ENCODE measurements around the gene GRM8.

The GRM8 gene

GRCh38 chr7:126658684-126659083 lies 594.1 kb downstream of the GRM8 start:
- no peak for DNase-seq (ENCODE audit: low spot score)

GRCh38 chr7:126657599-126658358 lies 595.0 kb downstream of the GRM8 start:
- no peak for DNase-seq (ENCODE audit: low spot score)

DNA sequence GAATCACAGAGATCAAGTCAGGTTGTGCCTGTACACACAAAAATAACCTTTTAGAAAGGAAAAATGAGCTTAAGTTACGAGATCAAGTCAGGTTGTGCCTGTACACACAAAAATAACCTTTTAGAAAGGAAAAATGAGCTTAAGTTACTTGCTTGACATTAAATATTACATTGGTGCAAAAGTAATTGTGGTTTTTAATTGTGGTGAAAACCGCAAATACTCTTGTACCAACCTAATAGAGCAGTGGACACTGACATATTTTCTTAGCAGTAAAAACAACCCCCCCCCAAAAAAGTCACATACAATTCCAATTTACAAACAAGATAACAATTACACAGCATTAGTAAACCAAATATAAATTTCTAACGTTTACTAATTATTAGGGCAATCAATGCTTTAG lies 595.6 kb downstream of the GRM8 start:
- DNase-seq (ENCODE audit: low spot score): no peak

- DNase-seq (ENCODE audit: low spot score): no peak
Observed at GRCh38 chr7:126656165-126656564, 596.6 kb downstream of the GRM8 start.

- DNase-seq (ENCODE audit: low spot score): no peak
Observed at GRCh38 chr7:126637538-126637937, 615.2 kb downstream of the GRM8 start.

GRCh38 chr7:126635545-126635944 lies 617.2 kb downstream of the GRM8 start:
- DNase-seq (ENCODE audit: low spot score): no peak

GRCh38 chr7:126608339-126608776 lies 644.4 kb downstream of the GRM8 start:
- no peak for DNase-seq (ENCODE audit: low spot score)

DNA sequence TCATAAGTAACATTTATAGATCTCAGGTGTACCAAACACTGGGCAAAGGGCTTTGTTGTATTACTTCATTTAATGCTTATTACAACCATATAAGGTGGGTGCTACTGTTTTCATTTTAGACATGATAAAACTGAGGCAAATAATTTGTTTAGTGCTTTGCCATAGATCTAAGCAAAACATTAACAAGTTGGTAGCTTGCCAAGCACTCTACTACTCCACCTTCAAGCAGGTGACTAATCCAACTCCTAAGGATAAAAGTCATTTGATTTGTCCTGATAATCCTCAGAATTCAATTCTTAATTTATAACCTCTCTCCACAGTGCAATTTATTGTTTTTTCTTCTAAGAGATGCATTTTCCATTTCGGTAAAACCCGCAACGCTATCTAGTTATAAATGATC lies 646.4 kb downstream of the GRM8 start:
- no peak for DNase-seq (ENCODE audit: low spot score)

- DNase-seq (ENCODE audit: low spot score): no peak
Observed at GRCh38 chr7:126605553-126605952, 647.2 kb downstream of the GRM8 start.

- no peak for DNase-seq (ENCODE audit: low spot score)
Observed at GRCh38 chr7:126605056-126605455, 647.7 kb downstream of the GRM8 start.

DNA sequence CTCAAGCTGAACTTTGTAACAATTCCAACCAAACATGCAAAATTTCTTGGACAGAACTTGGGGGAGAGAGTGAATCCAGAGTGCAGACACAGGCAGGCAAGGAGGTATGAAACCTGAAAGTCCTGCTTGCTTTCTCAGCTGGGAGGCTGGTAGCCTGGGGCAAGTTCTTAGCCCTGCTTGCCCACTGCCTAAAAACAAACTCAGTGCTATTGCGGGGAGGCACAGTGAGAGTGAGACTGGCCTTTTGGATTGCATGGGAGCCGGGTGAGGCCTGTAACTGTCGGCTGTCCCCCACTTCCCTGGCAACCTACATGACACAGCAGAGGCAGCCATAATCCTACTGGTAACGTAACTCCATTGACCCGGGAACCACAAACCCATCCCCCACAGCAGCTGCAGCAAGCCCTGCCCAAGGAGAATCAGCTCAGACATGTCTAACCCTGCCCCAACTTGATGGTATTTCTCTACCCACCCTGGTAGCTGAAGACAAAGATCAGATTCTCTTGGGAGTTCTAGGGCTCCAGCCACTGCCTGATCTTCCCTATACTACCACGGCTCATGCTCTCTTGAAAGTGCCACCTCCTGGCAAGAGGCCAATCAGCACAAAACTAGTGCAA lies 663.6 kb downstream of the GRM8 start:
- DNase-seq (ENCODE audit: low spot score): no peak

GRCh38 chr7:126578338-126578737 lies 674.4 kb downstream of the GRM8 start:
- DNase-seq (ENCODE audit: low spot score): no peak

GRCh38 chr7:126574276-126575250 lies 678.2 kb downstream of the GRM8 start:
- DNase-seq (ENCODE audit: low spot score): no peak

GRCh38 chr7:126570845-126571244 lies 681.9 kb downstream of the GRM8 start:
- no peak for DNase-seq (ENCODE audit: low spot score)

GRCh38 chr7:126569402-126569801 lies 683.3 kb downstream of the GRM8 start:
- DNase-seq (ENCODE audit: low spot score): no peak

GRCh38 chr7:126557271-126557670 lies 695.5 kb downstream of the GRM8 start:
- DNase-seq (ENCODE audit: low spot score): no peak

DNA sequence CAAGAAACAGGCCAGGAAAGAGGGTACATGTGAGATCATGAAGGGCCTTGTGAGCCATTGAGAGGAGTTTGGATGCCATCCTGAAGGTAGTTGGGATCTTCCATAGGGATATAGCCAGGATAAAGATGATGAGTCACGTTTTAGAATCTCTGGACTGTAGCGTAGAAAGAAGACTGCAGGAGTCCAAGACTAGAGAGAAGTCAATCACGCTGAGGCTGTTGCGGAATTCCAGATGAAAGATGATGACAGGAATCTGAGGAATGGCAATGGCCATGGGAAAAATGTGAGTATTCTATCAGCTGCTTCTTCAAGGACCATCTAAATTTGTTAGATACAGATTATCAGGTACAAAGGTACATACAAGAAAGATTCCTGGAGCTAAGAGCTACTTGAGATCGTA lies 711.3 kb downstream of the GRM8 start:
- no peak for DNase-seq (ENCODE audit: low spot score)

GRCh38 chr7:126535176-126535575 lies 717.6 kb downstream of the GRM8 start:
- DNase-seq (ENCODE audit: low spot score): no peak

DNA sequence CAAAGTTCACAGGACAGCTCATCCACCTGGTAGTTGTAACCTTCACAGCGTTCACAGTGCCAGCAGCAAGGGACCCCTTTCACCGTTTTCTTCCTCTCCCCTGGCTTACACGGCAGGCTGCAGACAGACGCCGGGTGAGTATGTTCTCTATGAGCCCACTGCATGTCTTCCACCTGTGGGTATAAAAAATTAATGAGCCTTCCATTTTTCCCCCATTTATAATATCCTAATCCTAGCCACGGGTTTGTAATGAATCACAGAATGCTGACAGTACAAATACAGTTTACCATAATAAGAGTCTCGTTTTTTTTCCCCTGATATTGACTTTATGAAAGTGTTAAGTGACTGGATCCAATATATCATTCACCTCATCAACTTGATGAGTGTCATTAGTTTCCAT lies 719.0 kb downstream of the GRM8 start:
- no peak for DNase-seq (ENCODE audit: low spot score)

- no peak for DNase-seq (ENCODE audit: low spot score)
Observed at GRCh38 chr7:126529833-126530232, 722.9 kb downstream of the GRM8 start.

DNA sequence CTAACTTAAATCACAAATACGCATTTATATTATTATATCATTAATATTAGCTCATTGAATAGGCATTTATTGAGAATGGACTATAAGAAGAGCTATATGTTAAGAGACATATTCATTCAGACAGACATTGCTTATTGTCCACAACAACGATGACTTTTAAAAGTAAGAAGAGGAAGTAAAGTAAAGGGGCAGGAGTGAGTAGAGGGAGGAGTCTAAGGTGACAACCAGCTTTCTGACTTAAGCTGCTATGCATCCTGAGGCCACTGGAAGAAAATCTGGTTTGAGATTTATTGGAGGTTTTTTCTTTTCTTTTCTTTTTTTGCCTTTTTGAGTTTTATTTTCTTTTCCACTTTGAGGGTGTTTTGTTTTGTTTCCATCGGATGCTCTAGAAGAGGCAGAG lies 723.5 kb downstream of the GRM8 start:
- DNase-seq (ENCODE audit: low spot score): no peak

- DNase-seq (ENCODE audit: low spot score): no peak
Observed at GRCh38 chr7:126525906-126526305, 726.8 kb downstream of the GRM8 start.

DNA sequence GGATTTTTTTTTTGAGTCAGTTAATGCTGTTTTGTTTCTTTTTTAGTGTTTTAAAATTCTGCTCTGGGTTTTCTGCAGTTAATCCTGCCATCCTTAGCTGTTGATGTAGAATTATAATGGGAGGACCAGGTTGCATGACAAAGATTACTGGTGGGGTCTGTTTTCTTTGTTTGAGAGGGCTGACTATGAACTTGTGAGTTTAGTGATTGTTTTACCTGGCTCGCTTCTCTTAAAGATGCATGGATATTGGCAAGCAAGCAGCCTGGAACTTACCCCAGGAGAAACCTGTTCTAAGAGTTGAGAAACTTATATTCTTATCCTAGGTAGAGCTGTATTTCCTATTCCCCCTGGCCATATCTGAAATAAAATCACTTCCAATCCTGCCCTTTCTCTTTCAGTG lies 727.8 kb downstream of the GRM8 start:
- no peak for DNase-seq (ENCODE audit: low spot score)

All from globus pallidus (tissue), 1 donor.